HEK293 (cell line): Measurements from ENCODE around the gene TRIP11.

ENCODE experiments used
- CTCF ChIP-seq: fragments of 450-650 bp; formaldehyde crosslinking; IDR thresholded peaks from 2 replicates; pipeline ENCODE4 v1.5.1; 2016; ENCODE audit warnings: missing biosample characterization, missing genetic modification characterization
- ZBTB21 ChIP-seq: fragments of 450-650 bp; formaldehyde crosslinking; IDR thresholded peaks from 2 replicates; pipeline ENCODE4 v1.5.1; 2017; ENCODE audit warnings: missing biosample characterization, missing genetic modification characterization
- ZNF433 ChIP-seq: fragments of 450-650 bp; formaldehyde crosslinking; IDR thresholded peaks from 2 replicates; pipeline ENCODE4 v1.5.1; 2016; ENCODE audit warnings: missing biosample characterization, missing genetic modification characterization, low read depth
- ZNF747 ChIP-seq: fragments of 450-650 bp; formaldehyde crosslinking; IDR thresholded peaks from 2 replicates; pipeline ENCODE4 v1.5.1; 2016; ENCODE audit warnings: missing biosample characterization, missing genetic modification characterization

GRCh38 chr14:91935586-91935985, 104.3 kb downstream of the TRIP11 start:
- TF ChIP-seq CTCF (no peak), ZNF747 (tag by site-specific recombination) (no peak), ZNF433 (tag by site-specific recombination) (no peak), ZBTB21 (tag by site-specific recombination) (no peak)
